HG02970 (cell line): ENCODE measurements around the gene SGCG.
"Not testable (repeated sequence)": the region's sequence is repeated elsewhere in the genome, so short reads cannot be mapped to it uniquely, and the experiment has no call there.

Experiments
- ATAC-seq: cut with Tn5 transposase; IDR thresholded peaks from one replicate; pipeline ENCODE4 v1.9.1; 2021; ENCODE audit warnings: mild to moderate bottlenecking, moderate library complexity, moderate number of reproducible peaks; ENCODE audit not compliant: unreplicated experiment, low FRiP score

Gene SGCG

GRCh38 chr13:23180711-23181110 lies at the start of gene SGCG:
Gene SGCG, plus strand, starts transcription at chr13:23180979. Its CDS starts 22,716 bp downstream, at chr13:23203695.
- no peak for ATAC-seq

GRCh38 chr13:23134542-23134941 lies 46.2 kb upstream of the SGCG start:
- ATAC-seq: no peak

GRCh38 chr13:23140492-23140891 lies 40.3 kb upstream of the SGCG start:
- no peak for ATAC-seq

- no peak for ATAC-seq
Measured at GRCh38 chr13:23141964-23142363, 38.8 kb upstream of the SGCG start.

- not testable (repeated sequence) for ATAC-seq
Measured at GRCh38 chr13:23142607-23143006, 38.2 kb upstream of the SGCG start.

GRCh38 chr13:23144431-23144830 lies 36.3 kb upstream of the SGCG start:
- no peak for ATAC-seq

- no peak for ATAC-seq
Measured at GRCh38 chr13:23146006-23146405, 34.8 kb upstream of the SGCG start.

GRCh38 chr13:23146811-23147625 lies 33.8 kb upstream of the SGCG start:
- no peak for ATAC-seq

GRCh38 chr13:23147827-23148226 lies 33.0 kb upstream of the SGCG start:
- ATAC-seq: no peak

GRCh38 chr13:23157781-23158180 lies 23.0 kb upstream of the SGCG start:
- ATAC-seq: no peak

GRCh38 chr13:23159205-23159759 lies 21.5 kb upstream of the SGCG start:
- no peak for ATAC-seq

GRCh38 chr13:23159760-23160637 lies 20.8 kb upstream of the SGCG start:
- ATAC-seq: no peak

- no peak for ATAC-seq
Measured at GRCh38 chr13:23160638-23161480, 19.9 kb upstream of the SGCG start.

GRCh38 chr13:23161481-23161825 lies 19.3 kb upstream of the SGCG start:
- no peak for ATAC-seq

- ATAC-seq: no peak
Measured at GRCh38 chr13:23175920-23176319, 4.9 kb upstream of the SGCG start.

- no peak for ATAC-seq
Measured at GRCh38 chr13:23182142-23182541, 1.4 kb downstream of the SGCG start.

- no peak for ATAC-seq
Measured at GRCh38 chr13:23183292-23183691, 2.5 kb downstream of the SGCG start.

- no peak for ATAC-seq
Measured at GRCh38 chr13:23185542-23185941, 4.8 kb downstream of the SGCG start.

GRCh38 chr13:23201870-23202269 lies 21.1 kb downstream of the SGCG start:
- ATAC-seq: no peak

- no peak for ATAC-seq
Measured at GRCh38 chr13:23202383-23202782, 21.6 kb downstream of the SGCG start.
